ENCODE results near the gene UTP15. TPM values are rescaled to one million over a fixed set of nuclear protein-coding genes. Genes with fewer than 3 reads are reported as not detected.

The UTP15 gene
- total and polyA plus RNA-seq, 8 donors, result 1.9 to 8.2 (median 5.3) TPM

GRCh38 chr5:73544429-73545402 lies 20.8 kb upstream of the UTP15 start:
- Histone ChIP-seq H3K9me3 (no peaks in the 10 kb centered on the region), H3K27ac (no peak overlapping the region), H3K4me3 (no peak overlapping the region), H3K4me1 (peaks cover 0 to 4% (median 0%) of the 10 kb centered on the region in 3 donors), H3K27me3 (no peaks in the 10 kb centered on the region), H3K36me3 (no peaks in the 10 kb centered on the region)
- ATAC-seq (peak; percentile 76 to 95 (median 78)), DNase-seq (peak in 4 of 6 donors; percentile 54 to 77 (median 62)), FAIRE-seq (no peak)
- WGBS, 2 donors, result 48 to 53% methylated on average over 9 of the region's 9 CpGs
- TF ChIP-seq, protein P1, sequence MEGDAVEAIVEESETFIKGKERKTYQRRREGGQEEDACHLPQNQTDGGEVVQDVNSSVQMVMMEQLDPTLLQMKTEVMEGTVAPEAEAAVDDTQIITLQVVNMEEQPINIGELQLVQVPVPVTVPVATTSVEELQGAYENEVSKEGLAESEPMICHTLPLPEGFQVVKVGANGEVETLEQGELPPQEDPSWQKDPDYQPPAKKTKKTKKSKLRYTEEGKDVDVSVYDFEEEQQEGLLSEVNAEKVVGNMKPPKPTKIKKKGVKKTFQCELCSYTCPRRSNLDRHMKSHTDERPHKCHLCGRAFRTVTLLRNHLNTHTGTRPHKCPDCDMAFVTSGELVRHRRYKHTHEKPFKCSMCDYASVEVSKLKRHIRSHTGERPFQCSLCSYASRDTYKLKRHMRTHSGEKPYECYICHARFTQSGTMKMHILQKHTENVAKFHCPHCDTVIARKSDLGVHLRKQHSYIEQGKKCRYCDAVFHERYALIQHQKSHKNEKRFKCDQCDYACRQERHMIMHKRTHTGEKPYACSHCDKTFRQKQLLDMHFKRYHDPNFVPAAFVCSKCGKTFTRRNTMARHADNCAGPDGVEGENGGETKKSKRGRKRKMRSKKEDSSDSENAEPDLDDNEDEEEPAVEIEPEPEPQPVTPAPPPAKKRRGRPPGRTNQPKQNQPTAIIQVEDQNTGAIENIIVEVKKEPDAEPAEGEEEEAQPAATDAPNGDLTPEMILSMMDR (IDR thresholded peaks at IDR 0.05), result no peak
- intact Hi-C loops (cut with DNase I), result no loop called here

DNA sequence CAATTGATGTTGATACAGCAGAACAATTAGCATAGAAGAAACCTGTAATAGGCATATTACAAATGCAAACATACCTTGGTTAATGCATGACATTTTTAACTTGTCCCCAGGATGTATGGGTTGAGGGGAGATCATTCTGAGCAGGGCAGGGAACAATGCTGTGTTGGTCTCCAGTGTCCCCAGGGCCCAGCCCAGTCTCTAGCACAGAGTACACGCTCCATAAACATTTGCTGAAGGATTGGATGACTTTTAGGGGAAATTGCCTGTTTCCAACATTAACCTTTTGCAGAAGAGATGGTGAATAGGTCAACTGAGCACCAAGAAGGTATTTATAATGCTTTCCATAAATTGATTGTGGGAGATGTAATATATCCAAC lies 20.2 kb upstream of the UTP15 start:
- H3K4me3 ChIP-seq, result no peak overlapping the region
- TF ChIP-seq, protein P1 (IDR thresholded peaks at IDR 0.05), result no peak
- no peaks in the 10 kb centered on the region for H3K27me3 ChIP-seq
- H3K9me3 ChIP-seq, result no peaks in the 10 kb centered on the region
- 86 to 100% methylated on average over 1 of the region's 1 CpG for WGBS, 2 donors
- no peaks in the 10 kb centered on the region for H3K36me3 ChIP-seq
- H3K27ac ChIP-seq, result no peak overlapping the region
- intact Hi-C loops (cut with DNase I), result no loop called here
- FAIRE-seq (no peak), ATAC-seq (no peak), DNase-seq (no peak)
- H3K4me1 ChIP-seq, result peaks cover 0 to 4% (median 0%) of the 10 kb centered on the region in 3 donors

- FAIRE-seq (no peak), DNase-seq (no peak), ATAC-seq (no peak)
- Histone ChIP-seq H3K4me1 (no peaks in the 10 kb centered on the region), H3K36me3 (peaks cover 0 to 31% (median 9%) of the 10 kb centered on the region in 3 donors), H3K27me3 (no peaks in the 10 kb centered on the region), H3K9me3 (no peaks in the 10 kb centered on the region), H3K4me3 (no peak overlapping the region), H3K27ac (no peak overlapping the region)
- intact Hi-C loops (cut with DNase I), result no loop called here
- TF ChIP-seq, protein P1 (IDR thresholded peaks at IDR 0.05), result no peak
- WGBS, 2 donors, result 75% methylated on average over 1 of the region's 1 CpG
Measured at GRCh38 chr5:73550016-73550415, 15.5 kb upstream of the UTP15 start.

DNA sequence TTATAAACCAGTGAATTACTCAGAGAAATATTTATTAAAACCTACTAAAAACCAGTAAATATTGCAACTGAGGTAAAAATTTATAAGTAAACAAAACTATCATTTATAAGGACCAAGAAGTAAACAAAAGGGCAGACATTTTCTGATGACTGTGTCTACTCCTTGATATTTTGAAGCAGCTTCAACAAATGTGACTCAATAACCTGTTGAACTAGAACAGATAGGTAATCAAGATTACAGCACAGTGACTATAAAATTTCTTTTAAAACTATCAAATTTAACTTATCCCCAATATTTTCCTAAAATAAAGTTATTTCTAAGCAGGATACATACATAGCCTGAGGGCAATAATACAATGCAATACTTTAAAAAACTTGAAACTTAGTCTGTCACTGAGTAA lies 12.9 kb upstream of the UTP15 start:
- H3K4me1 ChIP-seq, result no peaks in the 10 kb centered on the region
- TF ChIP-seq, protein P1 (IDR thresholded peaks at IDR 0.05), result no peak
- FAIRE-seq (no peak), ATAC-seq (no peak), DNase-seq (no peak)
- peaks cover 0 to 39% (median 16%) of the 10 kb centered on the region in 3 donors for H3K36me3 ChIP-seq
- intact Hi-C loops (cut with DNase I), result no loop called here
- no peak overlapping the region for H3K4me3 ChIP-seq
- no peak overlapping the region for H3K27ac ChIP-seq
- H3K27me3 ChIP-seq, result no peaks in the 10 kb centered on the region
- no peaks in the 10 kb centered on the region for H3K9me3 ChIP-seq

GRCh38 chr5:73558950-73559349 lies 6.6 kb upstream of the UTP15 start:
- 83 to 94% methylated on average over 1 of the region's 1 CpG for WGBS, 2 donors
- TF ChIP-seq, protein P1 (IDR thresholded peaks at IDR 0.05), result no peak
- Histone ChIP-seq H3K4me1 (peaks cover 0 to 8% (median 7%) of the 10 kb centered on the region in 3 donors), H3K9me3 (no peaks in the 10 kb centered on the region), H3K4me3 (no peak overlapping the region), H3K27ac (no peak overlapping the region), H3K27me3 (no peaks in the 10 kb centered on the region), H3K36me3 (peaks cover 0 to 47% (median 19%) of the 10 kb centered on the region in 3 donors)
- ATAC-seq (no peak), FAIRE-seq (no peak), DNase-seq (no peak)
- intact Hi-C loops (cut with DNase I), result no loop called here

Measured in pancreas (tissue), 10 donors.